GM12873 (cell line): ENCODE results near the gene RBFA.

Experiments
- TF ChIP-seq, protein P1 (sequence below): IDR thresholded peaks from 2 replicates; pipeline ENCODE4 v1.5.1; 2012; ENCODE audit warnings: low read depth, mild to moderate bottlenecking, moderate library complexity, low read length, control low read depth; ENCODE audit not compliant: insufficient read depth; ENCODE audit errors: missing control alignments

RBFA gene

DNA sequence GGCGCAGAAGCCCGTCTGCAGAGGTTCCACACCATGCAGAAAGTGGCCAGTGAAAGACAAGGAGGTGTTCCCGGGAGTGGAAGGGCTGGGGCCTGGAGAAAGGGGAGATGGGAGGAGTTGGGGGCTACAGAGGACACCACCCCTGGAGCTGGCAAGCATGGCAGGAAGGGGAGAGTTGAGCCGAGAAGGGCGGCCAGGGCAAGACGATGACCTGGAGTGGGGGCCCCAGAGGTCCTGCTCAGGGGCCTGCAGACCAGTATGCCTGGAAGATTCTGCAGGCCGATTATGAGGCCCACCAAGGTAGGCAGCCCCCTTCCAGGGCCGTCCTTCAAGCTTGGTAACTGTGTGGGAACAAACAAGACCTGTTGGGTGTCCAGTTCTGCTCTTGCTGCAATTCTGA lies 33.1 kb downstream of the RBFA start:
- TF ChIP-seq, protein P1, sequence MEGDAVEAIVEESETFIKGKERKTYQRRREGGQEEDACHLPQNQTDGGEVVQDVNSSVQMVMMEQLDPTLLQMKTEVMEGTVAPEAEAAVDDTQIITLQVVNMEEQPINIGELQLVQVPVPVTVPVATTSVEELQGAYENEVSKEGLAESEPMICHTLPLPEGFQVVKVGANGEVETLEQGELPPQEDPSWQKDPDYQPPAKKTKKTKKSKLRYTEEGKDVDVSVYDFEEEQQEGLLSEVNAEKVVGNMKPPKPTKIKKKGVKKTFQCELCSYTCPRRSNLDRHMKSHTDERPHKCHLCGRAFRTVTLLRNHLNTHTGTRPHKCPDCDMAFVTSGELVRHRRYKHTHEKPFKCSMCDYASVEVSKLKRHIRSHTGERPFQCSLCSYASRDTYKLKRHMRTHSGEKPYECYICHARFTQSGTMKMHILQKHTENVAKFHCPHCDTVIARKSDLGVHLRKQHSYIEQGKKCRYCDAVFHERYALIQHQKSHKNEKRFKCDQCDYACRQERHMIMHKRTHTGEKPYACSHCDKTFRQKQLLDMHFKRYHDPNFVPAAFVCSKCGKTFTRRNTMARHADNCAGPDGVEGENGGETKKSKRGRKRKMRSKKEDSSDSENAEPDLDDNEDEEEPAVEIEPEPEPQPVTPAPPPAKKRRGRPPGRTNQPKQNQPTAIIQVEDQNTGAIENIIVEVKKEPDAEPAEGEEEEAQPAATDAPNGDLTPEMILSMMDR: no peak

DNA sequence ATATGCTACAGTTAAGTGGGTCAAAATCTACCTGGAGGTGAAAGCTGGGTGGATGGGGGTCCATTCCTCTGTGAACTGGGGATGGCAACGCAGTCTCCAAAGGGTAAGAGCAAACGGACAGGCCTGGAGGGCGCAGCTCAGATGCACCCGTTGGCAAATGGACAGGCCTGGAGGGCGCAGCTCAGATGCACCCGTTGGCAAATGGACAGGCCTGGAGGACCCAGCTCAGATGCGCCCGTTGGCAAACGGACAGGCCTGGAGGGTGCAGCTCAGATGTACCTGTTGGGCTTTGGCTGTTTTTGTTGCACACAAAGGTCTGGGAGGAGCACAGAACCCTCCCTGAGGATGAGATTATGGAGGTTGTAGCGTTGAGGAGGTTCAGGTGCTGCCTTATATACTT lies 33.7 kb downstream of the RBFA start:
- TF ChIP-seq, protein P1: no peak

DNA sequence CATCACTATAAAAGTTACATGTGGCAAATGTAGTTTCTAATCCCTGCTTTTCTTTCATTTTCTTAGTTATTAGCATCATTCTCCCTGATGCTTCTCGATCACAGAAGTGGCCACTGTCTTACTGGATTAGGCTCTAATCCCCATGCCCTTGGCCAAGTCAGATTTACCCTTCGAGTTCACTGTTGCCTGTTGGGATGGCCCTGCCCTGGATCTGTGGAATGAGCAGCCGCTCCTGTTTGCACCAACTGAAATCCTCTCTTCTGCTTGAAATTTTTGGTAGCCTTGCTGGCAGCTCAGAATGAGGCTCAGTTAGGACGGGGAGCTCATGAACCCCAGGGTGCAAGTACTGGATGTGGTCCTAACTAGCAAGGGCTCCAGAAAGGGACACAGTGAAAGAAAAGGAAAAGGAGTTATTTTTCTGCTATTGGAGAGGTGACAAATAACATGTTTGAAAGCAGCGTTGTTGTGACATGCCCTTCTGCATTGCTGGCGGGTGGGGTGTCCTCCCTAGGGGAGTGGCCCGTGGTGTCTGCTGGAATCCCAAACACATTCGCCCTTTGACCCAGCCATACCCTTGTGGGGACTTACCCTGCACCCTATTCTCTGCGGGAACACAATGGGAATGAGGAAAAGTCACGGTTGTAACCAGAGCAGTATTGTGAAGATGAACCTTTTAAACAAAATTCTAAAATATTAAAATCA lies 34.5 kb downstream of the RBFA start:
- TF ChIP-seq, protein P1: no peak

DNA sequence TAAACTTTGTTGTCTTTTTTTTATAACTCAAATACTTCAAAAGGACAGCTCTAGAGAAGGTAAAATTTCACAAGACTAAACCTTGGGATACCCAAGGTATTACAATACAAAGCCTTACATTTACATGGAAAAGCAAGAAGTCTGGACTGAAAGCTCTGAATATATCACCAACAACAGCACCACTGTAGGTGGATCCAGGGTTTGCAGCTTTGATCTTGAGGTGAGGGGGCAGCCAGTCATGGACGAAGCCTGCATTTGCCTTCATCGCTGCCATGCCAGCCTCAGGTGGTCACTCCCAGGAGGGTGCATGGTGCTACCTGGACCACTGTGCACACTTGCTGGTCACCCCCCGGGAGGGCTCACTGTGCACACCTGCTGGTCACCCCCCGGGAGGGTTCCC lies 36.6 kb downstream of the RBFA start:
- TF ChIP-seq, protein P1: no peak

DNA sequence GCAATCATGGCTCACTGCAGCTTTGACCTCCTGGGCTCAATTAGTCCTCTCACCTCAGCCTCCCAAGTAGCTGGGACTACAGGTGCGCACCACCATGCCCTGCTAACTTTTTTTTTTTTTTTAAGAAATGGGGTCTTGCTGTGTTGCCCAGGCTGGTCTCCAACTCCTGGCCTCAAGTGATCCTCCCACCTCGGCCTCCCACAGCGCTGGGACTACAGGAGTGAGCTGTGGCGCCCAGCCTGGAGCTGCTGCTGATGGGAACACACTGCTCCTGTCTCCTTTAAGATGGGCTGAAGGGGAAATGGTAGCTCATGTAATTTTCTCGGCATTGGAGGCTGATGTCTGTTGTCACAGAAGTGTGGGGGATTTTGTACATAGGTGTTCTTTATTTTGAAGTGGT lies 39.9 kb downstream of the RBFA start:
- TF ChIP-seq, protein P1: no peak

DNA sequence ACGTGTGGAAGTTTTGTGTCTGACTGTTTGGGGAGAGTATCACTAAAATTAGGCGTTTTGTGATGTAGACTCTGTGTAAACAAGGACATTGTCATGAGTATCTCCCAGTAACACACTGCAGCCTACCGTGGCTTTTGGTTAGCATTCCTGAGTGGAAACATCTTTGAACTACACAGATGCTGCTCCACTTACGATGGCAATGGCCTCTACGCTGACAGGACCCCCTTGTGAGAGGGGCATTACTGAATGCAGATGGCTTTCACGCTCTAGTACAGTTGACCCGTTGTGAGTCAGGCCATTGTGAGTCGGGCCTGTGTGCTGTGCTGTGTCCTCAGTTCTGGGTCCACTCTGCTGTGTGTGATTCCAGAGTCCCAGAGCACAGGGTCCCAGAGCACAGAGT lies 40.5 kb downstream of the RBFA start:
- TF ChIP-seq, protein P1: no peak

DNA sequence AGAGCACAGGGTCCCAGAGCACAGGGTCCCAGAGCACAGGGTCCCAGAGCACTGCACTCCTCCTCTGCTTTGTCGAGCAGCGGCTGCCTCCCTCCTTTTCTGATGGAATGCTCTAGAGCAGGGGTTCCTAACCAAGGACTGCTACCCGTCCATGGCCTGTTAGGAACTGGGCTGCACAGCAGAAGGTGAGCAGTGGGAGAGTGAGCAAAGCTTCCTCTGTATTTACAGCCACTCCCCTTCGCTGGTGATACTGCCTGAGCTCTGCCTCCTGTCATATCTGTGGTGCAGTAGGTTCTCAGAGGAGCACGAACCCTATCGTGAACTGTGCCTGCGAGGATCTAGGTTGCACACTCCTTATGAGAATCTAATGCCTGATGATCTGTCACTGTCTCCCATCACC lies 41.7 kb downstream of the RBFA start:
- TF ChIP-seq, protein P1: no peak
